NB4 (cell line): Measurements from ENCODE around the gene CCDC60.

ENCODE experiments used
- MYC ChIP-seq: IDR thresholded peaks from 2 replicates; pipeline ENCODE4 v1.6.1; 2011; ENCODE audit warnings: low read depth, low read length
- POLR2A ChIP-seq: IDR thresholded peaks from 2 replicates; pipeline ENCODE4 v1.6.1; 2011; ENCODE audit warnings: mild to moderate bottlenecking; ENCODE audit not compliant: insufficient read length; ENCODE audit errors: extremely low read depth
- TF ChIP-seq, protein P1 (sequence below): IDR thresholded peaks from one replicate; pipeline ENCODE4 v1.5.1; 2012; ENCODE audit warnings: low read depth, low read length
- TF ChIP-seq, protein P2 (sequence below): IDR thresholded peaks from 2 replicates; pipeline ENCODE4 v1.6.1; 2011; ENCODE audit warnings: low read depth, low read length

DNA sequence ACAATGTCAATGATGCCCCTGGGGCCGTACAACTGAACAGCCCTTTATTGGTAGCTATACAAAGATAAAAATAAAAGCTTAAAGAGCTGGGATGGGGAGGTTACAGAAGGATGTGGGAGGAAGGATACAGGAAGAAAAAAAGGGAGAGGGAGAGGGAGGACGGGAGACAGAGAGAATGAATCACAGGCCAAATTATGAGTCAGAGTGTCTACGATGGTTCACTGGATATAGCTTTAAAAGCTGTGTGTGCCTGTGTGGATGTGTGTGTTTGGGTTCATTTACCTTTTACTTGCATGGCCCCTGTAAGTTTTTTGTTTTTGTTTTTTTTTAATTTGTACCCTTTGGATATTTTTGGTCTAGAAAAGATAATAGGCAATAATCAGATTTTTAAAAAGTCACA lies 111.9 kb downstream of the CCDC60 start:
- TF ChIP-seq POLR2A, result no peak
- TF ChIP-seq, protein P1, sequence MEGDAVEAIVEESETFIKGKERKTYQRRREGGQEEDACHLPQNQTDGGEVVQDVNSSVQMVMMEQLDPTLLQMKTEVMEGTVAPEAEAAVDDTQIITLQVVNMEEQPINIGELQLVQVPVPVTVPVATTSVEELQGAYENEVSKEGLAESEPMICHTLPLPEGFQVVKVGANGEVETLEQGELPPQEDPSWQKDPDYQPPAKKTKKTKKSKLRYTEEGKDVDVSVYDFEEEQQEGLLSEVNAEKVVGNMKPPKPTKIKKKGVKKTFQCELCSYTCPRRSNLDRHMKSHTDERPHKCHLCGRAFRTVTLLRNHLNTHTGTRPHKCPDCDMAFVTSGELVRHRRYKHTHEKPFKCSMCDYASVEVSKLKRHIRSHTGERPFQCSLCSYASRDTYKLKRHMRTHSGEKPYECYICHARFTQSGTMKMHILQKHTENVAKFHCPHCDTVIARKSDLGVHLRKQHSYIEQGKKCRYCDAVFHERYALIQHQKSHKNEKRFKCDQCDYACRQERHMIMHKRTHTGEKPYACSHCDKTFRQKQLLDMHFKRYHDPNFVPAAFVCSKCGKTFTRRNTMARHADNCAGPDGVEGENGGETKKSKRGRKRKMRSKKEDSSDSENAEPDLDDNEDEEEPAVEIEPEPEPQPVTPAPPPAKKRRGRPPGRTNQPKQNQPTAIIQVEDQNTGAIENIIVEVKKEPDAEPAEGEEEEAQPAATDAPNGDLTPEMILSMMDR, result no peak
- TF ChIP-seq, protein P2, sequence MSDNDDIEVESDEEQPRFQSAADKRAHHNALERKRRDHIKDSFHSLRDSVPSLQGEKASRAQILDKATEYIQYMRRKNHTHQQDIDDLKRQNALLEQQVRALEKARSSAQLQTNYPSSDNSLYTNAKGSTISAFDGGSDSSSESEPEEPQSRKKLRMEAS, result no peak
- no peak for TF ChIP-seq MYC
